ENCODE data around the gene UTS2. TPM values are rescaled to one million over a fixed set of nuclear protein-coding genes. Genes with fewer than 3 reads are reported as not detected.

Gene UTS2
- total and polyA plus RNA-seq, 2 of the 8 experiments (the other 6 are each of a cell fraction or from before 2014, with no cell fraction given) = not detected

DNA sequence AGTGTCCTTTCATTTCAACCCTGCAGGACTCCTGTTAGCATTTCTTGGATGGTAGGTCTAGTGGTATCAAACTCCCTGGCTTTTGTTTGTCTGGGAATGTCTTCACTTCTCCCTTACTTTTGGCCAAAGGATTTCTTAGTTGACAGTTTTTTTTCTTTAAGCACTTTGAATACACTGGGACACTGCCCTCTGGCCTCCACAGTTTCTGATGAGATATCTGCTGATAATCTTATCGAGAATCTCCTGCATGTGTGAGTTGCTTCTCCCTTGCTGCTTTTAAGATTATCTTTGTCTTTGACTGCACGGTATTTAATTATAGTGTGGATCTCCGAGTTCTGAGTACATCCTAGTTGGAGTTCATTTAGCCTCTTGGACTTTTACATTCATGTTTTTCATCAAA, 13.3 kb downstream of the UTS2 start (continued):
- TF ChIP-seq CHD2 (IDR thresholded peaks at IDR 0.05; ENCODE audit: low read length) = no peak
- no peak for TF ChIP-seq RXRA (IDR thresholded peaks at IDR 0.05; ENCODE audit: insufficient read depth, low read depth, low read length)
- TF ChIP-seq POLR2A (IDR thresholded peaks at IDR 0.05; ENCODE audit: control extremely low read depth in 1 of 2, low read depth in 2 of 2, low read length in 2 of 2) = no peak
- TF ChIP-seq TEAD4 (IDR thresholded peaks at IDR 0.05; ENCODE audit: low read depth, low read length) = no peak
- no peak for TF ChIP-seq BACH1 (IDR thresholded peaks at IDR 0.05; ENCODE audit: low read length)
- TF ChIP-seq, protein P1, sequence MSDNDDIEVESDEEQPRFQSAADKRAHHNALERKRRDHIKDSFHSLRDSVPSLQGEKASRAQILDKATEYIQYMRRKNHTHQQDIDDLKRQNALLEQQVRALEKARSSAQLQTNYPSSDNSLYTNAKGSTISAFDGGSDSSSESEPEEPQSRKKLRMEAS (IDR thresholded peaks at IDR 0.05) = no peak
- TF ChIP-seq HDAC2 (IDR thresholded peaks at IDR 0.05; ENCODE audit: borderline replicate concordance in 1 of 2, low read depth in 2 of 2, low read length in 2 of 2) = no peak
- no peak for TF ChIP-seq SIRT6 (IDR thresholded peaks at IDR 0.05; ENCODE audit: low read length)
- TF ChIP-seq, protein P2, sequence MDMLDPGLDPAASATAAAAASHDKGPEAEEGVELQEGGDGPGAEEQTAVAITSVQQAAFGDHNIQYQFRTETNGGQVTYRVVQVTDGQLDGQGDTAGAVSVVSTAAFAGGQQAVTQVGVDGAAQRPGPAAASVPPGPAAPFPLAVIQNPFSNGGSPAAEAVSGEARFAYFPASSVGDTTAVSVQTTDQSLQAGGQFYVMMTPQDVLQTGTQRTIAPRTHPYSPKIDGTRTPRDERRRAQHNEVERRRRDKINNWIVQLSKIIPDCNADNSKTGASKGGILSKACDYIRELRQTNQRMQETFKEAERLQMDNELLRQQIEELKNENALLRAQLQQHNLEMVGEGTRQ (IDR thresholded peaks at IDR 0.05; ENCODE audit: low read length) = no peak
